A673 (cell line): ENCODE measurements around the gene PLCB4. TPM values are rescaled to one million over a fixed set of nuclear protein-coding genes. Genes with fewer than 3 reads are reported as not detected.

Experiments
- BruUV-seq: library from RNA; stranded (reverse); fragments of 400-500 nt; replicated peaks from 2 replicates; lab custom pipeline; 2021; lab: Mats Ljungman, UMichigan
- CTCF ChIA-PET: fragments of 300-600 bp; sonication (Branson Sonifier 250); formaldehyde crosslinking; loops from one replicate; lab custom pipeline; 2022; ENCODE audit warnings: antibody characterized with exemption; lab: Charles Lee
- POLR2A ChIA-PET: fragments of 300-600 bp; sonication (Branson Sonifier 250); formaldehyde crosslinking; loops from one replicate; lab custom pipeline; 2022; ENCODE audit warnings: antibody characterized with exemption; ENCODE audit not compliant: low non-redundant PET; lab: Charles Lee
- DNase-seq: peaks from one replicate; pipeline ENCODE4 v3.0.0-alpha.2; 2015; ENCODE audit warnings: low spot score
- H3K27ac ChIP-seq: fragments of 200-600 bp; sonication (generic); 2 replicates; pipeline ENCODE4 v1.5.1; 2016; ENCODE audit warnings: mixed run types, low read depth, mild to moderate bottlenecking, mixed read lengths, antibody characterized with exemption, low read length; ENCODE audit not compliant: poor library complexity, severe bottlenecking
- H3K27me3 ChIP-seq: fragments of 200-600 bp; sonication (generic); replicated peaks from 2 replicates; pipeline ENCODE4 v1.6.1; 2017; ENCODE audit warnings: mixed run types, low read depth, mild to moderate bottlenecking, mixed read lengths, antibody characterized with exemption, low read length; ENCODE audit not compliant: insufficient read depth, poor library complexity
- H3K36me3 ChIP-seq: fragments of 200-600 bp; sonication (generic); 2 replicates; pipeline ENCODE4 v1.6.1; 2016; ENCODE audit warnings: mixed run types, mild to moderate bottlenecking, mixed read lengths, antibody characterized with exemption, low read length; ENCODE audit not compliant: insufficient read depth, poor library complexity, severe bottlenecking
- H3K4me1 ChIP-seq: fragments of 200-600 bp; sonication (generic); 2 replicates; pipeline ENCODE4 v1.6.1; 2017; ENCODE audit warnings: mixed run types, mild to moderate bottlenecking, mixed read lengths, antibody characterized with exemption, low read length; ENCODE audit not compliant: insufficient read depth, poor library complexity, severe bottlenecking
- H3K4me3 ChIP-seq: fragments of 200-600 bp; sonication (generic); 2 replicates; pipeline ENCODE4 v1.5.1; 2016; ENCODE audit warnings: low read depth, mixed run types, mild to moderate bottlenecking, mixed read lengths, low read length; ENCODE audit not compliant: poor library complexity, severe bottlenecking
- H3K9me3 ChIP-seq: fragments of 200-600 bp; sonication (generic); 2 replicates; pipeline ENCODE4 v1.6.1; 2016; ENCODE audit warnings: mixed run types, low read depth, mild to moderate bottlenecking, mixed read lengths, antibody characterized with exemption, low read length; ENCODE audit not compliant: poor library complexity, severe bottlenecking
- EZH2 ChIP-seq: fragments of 200-600 bp; sonication (generic); IDR thresholded peaks from 2 replicates; pipeline ENCODE4 v1.6.1; 2017; ENCODE audit warnings: borderline replicate concordance, low read depth, mild to moderate bottlenecking, mixed read lengths, antibody characterized with exemption, low read length; ENCODE audit not compliant: poor library complexity, severe bottlenecking
- intact Hi-C: fragments of 100-400 bp; cut with micrococcal nuclease; formaldehyde crosslinking; loops from one replicate; pipeline ENCODE4 v1.10.0; 2022; ENCODE audit not compliant: unreplicated experiment
- total RNA-seq: library from RNA; stranded (reverse); gene quantifications from 2 replicates; pipeline ENCODE4 v1.2.3, GENCODE V29; 2021
- TF ChIP-seq, protein P1 (sequence below): fragments of 300-800, 200-600 bp; sonication (generic); conservative IDR thresholded peaks from 2 replicates; pipeline ENCODE4 v1.5.1; 2017; ENCODE audit warnings: low read depth, mild to moderate bottlenecking, antibody characterized with exemption, low read length, moderate library complexity, mixed read lengths

Gene PLCB4
- total RNA-seq, 1 experiment from 2014 or later: 6.2 TPM

DNA sequence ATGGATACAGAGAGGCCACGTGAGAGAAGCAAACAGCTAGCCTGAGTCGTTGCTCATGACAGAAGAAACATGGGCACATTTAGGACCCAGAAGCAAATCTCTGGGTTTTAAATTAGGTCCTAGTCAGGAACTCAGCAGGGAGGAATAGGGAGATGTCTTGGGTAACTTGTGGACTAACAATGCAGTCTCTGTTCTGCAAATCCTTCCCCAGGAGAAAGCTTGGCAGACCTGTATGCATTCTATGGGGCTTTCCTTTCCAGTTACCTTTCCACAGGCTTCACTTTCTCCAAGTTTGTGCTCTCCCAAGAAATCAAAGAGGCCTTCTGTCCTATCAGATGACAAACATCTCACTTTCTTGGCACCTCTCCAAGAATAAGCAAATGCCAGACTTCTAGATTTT lies 47.2 kb upstream of the PLCB4 start:
- Histone ChIP-seq H3K36me3 (no peaks in the 10 kb centered on the region), H3K27me3 (no peaks in the 10 kb centered on the region), H3K27ac (no peak overlapping the region), H3K9me3 (no peaks in the 10 kb centered on the region), H3K4me1 (peaks cover 28% of the 10 kb centered on the region), H3K4me3 (no peak overlapping the region)
- TF ChIP-seq, protein P1, sequence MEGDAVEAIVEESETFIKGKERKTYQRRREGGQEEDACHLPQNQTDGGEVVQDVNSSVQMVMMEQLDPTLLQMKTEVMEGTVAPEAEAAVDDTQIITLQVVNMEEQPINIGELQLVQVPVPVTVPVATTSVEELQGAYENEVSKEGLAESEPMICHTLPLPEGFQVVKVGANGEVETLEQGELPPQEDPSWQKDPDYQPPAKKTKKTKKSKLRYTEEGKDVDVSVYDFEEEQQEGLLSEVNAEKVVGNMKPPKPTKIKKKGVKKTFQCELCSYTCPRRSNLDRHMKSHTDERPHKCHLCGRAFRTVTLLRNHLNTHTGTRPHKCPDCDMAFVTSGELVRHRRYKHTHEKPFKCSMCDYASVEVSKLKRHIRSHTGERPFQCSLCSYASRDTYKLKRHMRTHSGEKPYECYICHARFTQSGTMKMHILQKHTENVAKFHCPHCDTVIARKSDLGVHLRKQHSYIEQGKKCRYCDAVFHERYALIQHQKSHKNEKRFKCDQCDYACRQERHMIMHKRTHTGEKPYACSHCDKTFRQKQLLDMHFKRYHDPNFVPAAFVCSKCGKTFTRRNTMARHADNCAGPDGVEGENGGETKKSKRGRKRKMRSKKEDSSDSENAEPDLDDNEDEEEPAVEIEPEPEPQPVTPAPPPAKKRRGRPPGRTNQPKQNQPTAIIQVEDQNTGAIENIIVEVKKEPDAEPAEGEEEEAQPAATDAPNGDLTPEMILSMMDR: no peak
- TF ChIP-seq EZH2: no peak
- intact Hi-C loops: no loop called here
- BruUV-seq: no TSS peak
- POLR2A ChIA-PET: no interaction called here
- DNase-seq: peak; percentile 66
- CTCF ChIA-PET: no interaction called here

DNA sequence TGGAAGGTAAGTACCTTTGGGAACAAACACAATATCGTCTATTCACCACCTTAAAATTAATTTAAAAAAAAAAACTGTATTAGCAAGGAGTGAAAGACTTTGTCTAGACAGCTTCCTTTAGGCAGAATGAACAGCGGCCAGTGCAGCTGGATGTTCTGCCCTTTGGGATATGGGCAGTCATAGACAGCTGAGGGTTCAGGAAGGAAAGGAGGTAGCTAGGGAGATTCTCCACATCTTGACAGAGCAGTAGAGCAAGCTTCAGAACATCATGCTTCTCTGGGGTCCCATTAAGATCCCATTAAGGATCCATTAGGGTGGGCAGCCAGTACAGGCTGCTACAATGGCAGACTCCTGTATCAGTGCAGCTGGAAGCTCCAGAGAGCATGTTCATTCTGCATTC lies 46.5 kb upstream of the PLCB4 start:
- POLR2A ChIA-PET: no interaction called here
- CTCF ChIA-PET: interaction anchor here (0.7 kb wide), 1 partner anchor 1054 kb away, joined by 3 read pairs; no protein-coding TSS in a partner anchor
- intact Hi-C loops: no loop called here
- H3K4me3 ChIP-seq: no peak overlapping the region
- H3K27me3 ChIP-seq: no peaks in the 10 kb centered on the region
- TF ChIP-seq, protein P1: no peak
- no peak for TF ChIP-seq EZH2
- peaks cover 28% of the 10 kb centered on the region for H3K4me1 ChIP-seq
- no peak overlapping the region for H3K27ac ChIP-seq
- no peaks in the 10 kb centered on the region for H3K36me3 ChIP-seq
- H3K9me3 ChIP-seq: no peaks in the 10 kb centered on the region
- DNase-seq: no peak
- no TSS peak for BruUV-seq

DNA sequence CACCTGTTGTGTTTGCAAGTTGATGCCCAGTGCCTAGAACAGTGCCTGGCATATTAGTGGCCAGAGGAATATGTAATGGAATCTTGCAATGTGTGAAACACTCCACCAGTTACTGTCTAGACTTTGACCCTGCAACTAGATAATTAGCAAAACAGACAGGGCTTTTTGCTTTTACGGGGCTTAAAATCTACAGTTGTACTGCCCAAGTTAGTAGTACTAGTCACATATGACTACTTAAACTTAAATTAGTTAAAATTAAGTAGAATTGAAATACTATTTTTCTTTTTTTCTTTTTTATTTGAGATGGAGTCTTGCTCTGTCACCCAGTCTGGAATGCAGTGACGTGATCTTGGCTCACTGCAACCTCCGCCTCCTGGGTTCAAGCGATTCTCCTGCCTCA lies 44.3 kb upstream of the PLCB4 start:
- H3K4me1 ChIP-seq: peaks cover 20% of the 10 kb centered on the region
- no TSS peak for BruUV-seq
- TF ChIP-seq, protein P1: no peak
- TF ChIP-seq EZH2: no peak
- no peaks in the 10 kb centered on the region for H3K36me3 ChIP-seq
- DNase-seq: no peak
- no peaks in the 10 kb centered on the region for H3K27me3 ChIP-seq
- H3K27ac ChIP-seq: no peak overlapping the region
- no peak overlapping the region for H3K4me3 ChIP-seq
- POLR2A ChIA-PET: no interaction called here
- no peaks in the 10 kb centered on the region for H3K9me3 ChIP-seq
- intact Hi-C loops: no loop called here
- CTCF ChIA-PET: no interaction called here
